H9 (cell line): ENCODE results near the gene PLAU. TPM values are rescaled to one million over a fixed set of nuclear protein-coding genes. Genes with fewer than 3 reads are reported as not detected.
"Not testable (repeated sequence)": the region's sequence is repeated elsewhere in the genome, so short reads cannot be mapped to it uniquely, and the experiment has no call there.

Source experiments
- DNase-seq: peaks from one replicate; pipeline ENCODE4 v3.0.0-alpha.2; 2017
- H2AFZ ChIP-seq: one replicate; pipeline ENCODE4 v1.6.1; 2013; ENCODE audit warnings: mild to moderate bottlenecking, low read length, control low read depth, moderate library complexity
- H2AK5ac ChIP-seq: 2 replicates; pipeline ENCODE4 v1.6.1; 2013; ENCODE audit warnings: low read length, control low read depth, mixed read lengths; ENCODE audit not compliant: insufficient read length
- H2BK120ac ChIP-seq: one replicate; pipeline ENCODE4 v1.6.1; 2013; ENCODE audit warnings: low read depth, mild to moderate bottlenecking, low read length, control low read depth, inconsistent platforms; ENCODE audit not compliant: poor library complexity, severe bottlenecking
- H2BK12ac ChIP-seq: 2 replicates; pipeline ENCODE4 v1.6.1; 2013; ENCODE audit warnings: low read length, control low read depth, mixed read lengths, low read depth; ENCODE audit not compliant: insufficient read length
- H2BK15ac ChIP-seq: 2 replicates; pipeline ENCODE4 v1.6.1; 2013; ENCODE audit warnings: low read depth, low read length, control low read depth
- H2BK20ac ChIP-seq: one replicate; pipeline ENCODE4 v1.6.1; 2013; ENCODE audit warnings: low read depth, mild to moderate bottlenecking, low read length, control low read depth, inconsistent platforms; ENCODE audit not compliant: poor library complexity, severe bottlenecking
- H2BK5ac ChIP-seq: 2 replicates; pipeline ENCODE4 v1.6.1; 2013; ENCODE audit warnings: low read length, control low read depth, mixed read lengths; ENCODE audit not compliant: insufficient read length
- H3K14ac ChIP-seq: 2 replicates; pipeline ENCODE4 v1.6.1; 2013; ENCODE audit warnings: low read length, control low read depth; ENCODE audit not compliant: insufficient read depth
- H3K18ac ChIP-seq: 2 replicates; pipeline ENCODE4 v1.6.1; 2013; ENCODE audit warnings: low read depth, mild to moderate bottlenecking, mixed read lengths, low read length, control low read depth; ENCODE audit not compliant: insufficient read length
- H3K23ac ChIP-seq: 2 replicates; pipeline ENCODE4 v1.6.1; 2013; ENCODE audit warnings: low read length, control low read depth, mixed read lengths, low read depth; ENCODE audit not compliant: insufficient read length
- H3K23me2 ChIP-seq: 2 replicates; pipeline ENCODE4 v1.6.1; 2013; ENCODE audit warnings: low read depth, mild to moderate bottlenecking, mixed read lengths, low read length, control low read depth; ENCODE audit not compliant: insufficient read length, poor library complexity, severe bottlenecking
- H3K27ac ChIP-seq: 2 replicates; pipeline ENCODE4 v1.5.1; 2013; ENCODE audit warnings: low read length, control low read depth, mixed read lengths, low read depth; ENCODE audit not compliant: insufficient read length
- H3K27me3 ChIP-seq: 2 replicates; pipeline ENCODE4 v1.6.1; 2013; ENCODE audit warnings: low read length, control low read depth, inconsistent platforms; ENCODE audit not compliant: insufficient read depth
- H3K4ac ChIP-seq: 2 replicates; pipeline ENCODE4 v1.6.1; 2013; ENCODE audit warnings: low read depth, mild to moderate bottlenecking, control low read depth, inconsistent platforms, low read length, moderate library complexity
- H3K4me1 ChIP-seq: 2 replicates; pipeline ENCODE4 v1.6.1; 2013; ENCODE audit warnings: low read length, control low read depth, inconsistent platforms; ENCODE audit not compliant: insufficient read depth
- H3K4me2 ChIP-seq: 2 replicates; pipeline ENCODE4 v1.6.1; 2013; ENCODE audit warnings: low read length, control low read depth, mixed read lengths; ENCODE audit not compliant: insufficient read length, insufficient read depth
- H3K56ac ChIP-seq: 2 replicates; pipeline ENCODE4 v1.6.1; 2013; ENCODE audit warnings: low read depth, mild to moderate bottlenecking, mixed read lengths, low read length, control low read depth; ENCODE audit not compliant: insufficient read length
- H3K79me1 ChIP-seq: 2 replicates; pipeline ENCODE4 v1.6.1; 2013; ENCODE audit warnings: low read depth, mild to moderate bottlenecking, moderate library complexity, low read length, control low read depth, inconsistent platforms; ENCODE audit not compliant: insufficient read depth, poor library complexity, severe bottlenecking
- H3K79me2 ChIP-seq: 2 replicates; pipeline ENCODE4 v1.6.1; 2013; ENCODE audit warnings: low read length, control low read depth, inconsistent platforms; ENCODE audit not compliant: insufficient read depth
- H3K9ac ChIP-seq: 2 replicates; pipeline ENCODE4 v1.6.1; 2013; ENCODE audit warnings: low read length, control low read depth, mixed read lengths; ENCODE audit not compliant: insufficient read length; ENCODE audit errors: extremely low read depth
- H3K9me3 ChIP-seq: one replicate; pipeline ENCODE4 v1.6.1; 2013; ENCODE audit warnings: low read depth, low read length, inconsistent platforms; ENCODE audit not compliant: control insufficient read depth
- H3T11ph ChIP-seq: one replicate; pipeline ENCODE4 v1.6.1; 2013; ENCODE audit warnings: mild to moderate bottlenecking, low read length, control low read depth, inconsistent platforms
- H4K20me1 ChIP-seq: one replicate; pipeline ENCODE4 v1.6.1; 2013; ENCODE audit not compliant: control insufficient read depth, insufficient read length, insufficient read depth
- H4K5ac ChIP-seq: 2 replicates; pipeline ENCODE4 v1.6.1; 2013; ENCODE audit warnings: low read depth, mild to moderate bottlenecking, mixed read lengths, low read length, control low read depth; ENCODE audit not compliant: insufficient read length
- H4K8ac ChIP-seq: replicated peaks from 2 replicates; pipeline ENCODE4 v1.6.1; 2013; ENCODE audit warnings: low read length, control low read depth, mixed read lengths, low read depth; ENCODE audit not compliant: insufficient read length
- H4K91ac ChIP-seq: 2 replicates; pipeline ENCODE4 v1.6.1; 2013; ENCODE audit warnings: low read depth, mild to moderate bottlenecking, moderate library complexity, mixed read lengths, low read length, control low read depth; ENCODE audit not compliant: insufficient read length
- H3K27ac Mint-ChIP-seq, 3 experiments: 2 replicates in 2 of 3; 3 replicates in 1 of 3; pipeline ENCODE4 v1.8.0; 2020 to 2021; ENCODE audit warnings: mixed read lengths in 3 of 3, mild to moderate bottlenecking in 1 of 3, moderate library complexity in 1 of 3
- H3K27me3 Mint-ChIP-seq: 2 replicates; pipeline ENCODE4 v1.8.0; 2021; ENCODE audit warnings: low read depth, mild to moderate bottlenecking, moderate library complexity, mixed read lengths
- H3K36me3 Mint-ChIP-seq, 3 experiments: 2 replicates in 2 of 3; 3 replicates in 1 of 3; pipeline ENCODE4 v1.8.0; 2020 to 2021; ENCODE audit warnings: low read depth in 3 of 3, mixed read lengths in 3 of 3; ENCODE audit not compliant: insufficient read depth in 1 of 3
- H3K4me1 Mint-ChIP-seq, 2 experiments: 2 replicates each; pipeline ENCODE4 v1.8.0; 2020; ENCODE audit warnings: mixed read lengths in 2 of 2
- H3K4me3 Mint-ChIP-seq, 2 experiments: 2 replicates in 1 of 2; 3 replicates in 1 of 2; pipeline ENCODE4 v1.8.0; 2020 to 2021; ENCODE audit warnings: mild to moderate bottlenecking in 2 of 2, mixed read lengths in 2 of 2, moderate library complexity in 1 of 2
- H3K9me3 Mint-ChIP-seq, 2 experiments: 2 replicates in 1 of 2; 3 replicates in 1 of 2; pipeline ENCODE4 v1.8.0; 2020; ENCODE audit warnings: mild to moderate bottlenecking in 2 of 2, mixed read lengths in 2 of 2, moderate library complexity in 1 of 2
- CTCF ChIP-seq: fragments of 200-600 bp; sonication (generic); conservative IDR thresholded peaks from 3 replicates; pipeline ENCODE4 v1.8.0; 2021; ENCODE audit warnings: antibody characterized with exemption, mild to moderate bottlenecking
- WGBS: extraction: QIAGEN DNeasy Blood & Tissue Kit; methylation state at CpG from one replicate; pipeline ENCODE4 v1.1.7; 2013; ENCODE audit warnings: missing lambda C conversion rate, low lambda C conversion rate, mixed read lengths; ENCODE audit not compliant: insufficient read length; ENCODE audit errors: extremely low coverage; 5-methylcytosine and 5-hydroxymethylcytosine counted together
- total RNA-seq: library from RNA; stranded (reverse); gene quantifications from 2 replicates; pipeline ENCODE4 v1.2.1, GENCODE V29; 2021

The PLAU gene
- total RNA-seq, 1 experiment from 2014 or later: 15.0 TPM

- Mint-ChIP-seq H3K9me3 (no peaks in the 10 kb centered on the region), H3K4me1 (peaks cover 11 to 24% of the 10 kb centered on the region in 2 experiments), H3K36me3 (no peaks in the 10 kb centered on the region), H3K4me3 (no peak overlapping the region), H3K27ac (no peak overlapping the region), H3K27me3 (peaks cover 3% of the 10 kb centered on the region)
- no peak overlapping the region for H3K9ac ChIP-seq
- no peak overlapping the region for H2AK5ac ChIP-seq
- no peaks in the 10 kb centered on the region for H3K79me1 ChIP-seq
- no peak for TF ChIP-seq CTCF
- no peak overlapping the region for H4K5ac ChIP-seq
- no peaks in the 10 kb centered on the region for H3K4me1 ChIP-seq
- DNase-seq: peak; percentile 59
- H4K8ac ChIP-seq: no peak overlapping the region
- no CpG with 5 or more reads among the region's 7 CpGs for WGBS
- H3K14ac ChIP-seq: no peak overlapping the region
- H2AFZ ChIP-seq: no peak overlapping the region
- no peak overlapping the region for H2BK12ac ChIP-seq
- no peaks in the 10 kb centered on the region for H3K27me3 ChIP-seq
- H3K4me2 ChIP-seq: no peak overlapping the region
- no peak overlapping the region for H2BK5ac ChIP-seq
- no peak overlapping the region for H2BK120ac ChIP-seq
- H3K56ac ChIP-seq: no peak overlapping the region
- H3K4ac ChIP-seq: no peak overlapping the region
- H3K27ac ChIP-seq: no peak overlapping the region
- H3K9me3 ChIP-seq: no peaks in the 10 kb centered on the region
- H3K23ac ChIP-seq: no peak overlapping the region
- H3K79me2 ChIP-seq: no peaks in the 10 kb centered on the region
- H3K18ac ChIP-seq: no peak overlapping the region
- no peaks in the 10 kb centered on the region for H3K23me2 ChIP-seq
- H2BK15ac ChIP-seq: no peak overlapping the region
- H4K20me1 ChIP-seq: no peaks in the 10 kb centered on the region
- H3T11ph ChIP-seq: no peak overlapping the region
- no peak overlapping the region for H4K91ac ChIP-seq
- H2BK20ac ChIP-seq: no peak overlapping the region
These were observed 21.9 kb upstream of the PLAU start for GRCh38 chr10:73889014-73889413.

GRCh38 chr10:73889416-73889815, 21.5 kb upstream of the PLAU start:
- not testable (repeated sequence) for H3K79me2 ChIP-seq, H2BK20ac ChIP-seq, H3K36me3 Mint-ChIP-seq, H4K91ac ChIP-seq, H2BK5ac ChIP-seq, H2BK15ac ChIP-seq, H2BK12ac ChIP-seq, H4K5ac ChIP-seq, H4K20me1 ChIP-seq, H3K27ac Mint-ChIP-seq, DNase-seq, H3K27ac ChIP-seq, H3K9me3 Mint-ChIP-seq, H3K14ac ChIP-seq, H3K23me2 ChIP-seq, H3K23ac ChIP-seq, H3T11ph ChIP-seq, H3K27me3 Mint-ChIP-seq, H3K56ac ChIP-seq, H3K18ac ChIP-seq, H3K27me3 ChIP-seq, H3K9me3 ChIP-seq, H3K4me2 ChIP-seq, H2AK5ac ChIP-seq, H3K4ac ChIP-seq, H2AFZ ChIP-seq, H2BK120ac ChIP-seq, H4K8ac ChIP-seq, H3K4me1 ChIP-seq, H3K9ac ChIP-seq, H3K4me3 Mint-ChIP-seq, H3K79me1 ChIP-seq
- no CpG with 5 or more reads among the region's 3 CpGs for WGBS
- peaks cover 11 to 24% of the 10 kb centered on the region in 2 experiments for H3K4me1 Mint-ChIP-seq
